GM21619 (cell line): ENCODE data around the gene FAM3B.
"Not testable (repeated sequence)": the region's sequence is repeated elsewhere in the genome, so short reads cannot be mapped to it uniquely, and the experiment has no call there.

Source experiments
- ATAC-seq: cut with Tn5 transposase; IDR thresholded peaks from one replicate; pipeline ENCODE4 v1.9.1; 2021; ENCODE audit not compliant: unreplicated experiment

FAM3B gene

DNA sequence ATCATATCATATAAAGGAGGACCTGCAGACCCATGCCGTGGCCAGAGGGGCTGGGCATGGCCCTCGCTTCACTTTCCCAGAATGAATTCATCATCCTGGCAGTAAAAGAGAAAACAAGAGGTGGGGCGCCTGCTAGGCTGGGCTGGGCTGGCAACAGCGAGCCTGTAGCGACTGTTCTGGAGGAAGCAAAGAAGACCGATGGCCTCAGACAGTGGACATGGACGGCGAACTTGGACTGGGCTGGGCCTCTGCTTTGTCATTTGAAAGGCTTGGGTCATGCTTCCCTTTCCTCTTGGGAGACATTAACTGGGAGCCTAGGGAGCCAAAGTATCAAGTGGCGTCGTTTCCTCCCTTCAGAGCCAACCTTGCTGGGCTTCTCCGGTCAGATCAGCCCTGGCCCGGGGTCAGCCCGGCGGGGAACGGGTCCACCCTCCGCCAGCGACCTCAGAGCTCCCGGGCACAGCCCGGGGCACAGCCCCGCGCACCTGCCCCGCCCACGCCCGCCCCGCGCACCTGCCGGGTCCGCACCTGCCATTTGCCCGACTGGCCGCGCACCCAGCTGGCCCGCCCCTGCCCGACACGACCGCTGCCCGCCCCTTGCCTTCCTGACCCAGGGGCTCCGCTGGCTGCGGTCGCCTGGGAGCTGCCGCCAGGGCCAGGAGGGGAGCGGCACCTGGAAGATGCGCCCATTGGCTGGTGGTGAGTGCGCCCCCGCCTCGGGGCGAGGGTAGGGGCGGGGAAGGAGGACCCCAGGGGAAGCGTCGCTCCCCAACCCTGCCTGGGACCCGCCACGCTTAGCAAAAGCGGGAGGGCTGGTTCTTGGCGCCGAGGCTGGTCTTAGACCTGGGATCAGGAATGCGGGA is at the start of gene FAM3B:
Gene FAM3B (plus strand): TSS at position 602 of the 863 bp plus-strand sequence. CDS start 79 bp downstream, at position 681.
- no peak for ATAC-seq

DNA sequence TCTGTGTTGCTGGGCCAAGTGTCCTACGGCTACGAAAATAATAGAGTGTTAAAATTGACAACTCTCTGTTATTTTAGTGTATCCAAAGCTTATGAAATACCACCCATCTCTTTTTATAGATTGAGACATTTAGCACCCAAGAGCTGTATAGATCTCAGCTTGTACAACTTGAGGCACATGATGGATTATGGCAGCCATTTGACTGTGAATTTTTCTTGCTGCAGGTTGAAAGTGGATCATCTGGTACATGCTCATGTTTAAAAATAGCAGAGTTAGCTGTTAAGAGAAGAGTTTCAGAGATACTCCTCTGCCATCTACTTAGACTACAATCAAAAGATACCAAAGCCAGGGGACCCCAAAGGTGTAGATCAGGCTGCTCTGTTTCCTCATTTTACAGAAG is 49.3 kb upstream of the FAM3B start:
- ATAC-seq: no peak

- no peak for ATAC-seq
Measured at GRCh38 chr21:41269535-41269934, 47.1 kb upstream of the FAM3B start.

DNA sequence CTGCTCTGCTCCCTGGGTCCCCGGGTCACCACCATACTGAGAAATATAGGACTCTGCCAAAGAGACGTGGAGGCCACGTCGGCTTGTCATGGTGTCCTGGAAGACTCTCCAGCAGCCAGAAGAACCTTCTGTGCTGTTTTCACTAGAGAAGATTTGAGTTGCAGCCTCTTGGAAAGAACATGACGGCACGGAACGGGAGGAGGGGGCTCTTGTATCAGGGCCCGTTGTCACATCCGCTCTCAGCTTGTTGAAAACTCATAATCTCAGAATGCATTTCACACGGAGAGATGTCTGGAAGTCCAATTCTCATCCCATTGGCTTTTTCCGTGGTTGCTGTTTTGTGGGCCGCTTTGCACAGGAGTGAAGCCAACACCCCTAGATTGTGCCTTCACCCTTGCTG is 39.4 kb upstream of the FAM3B start:
- no peak for ATAC-seq

- ATAC-seq: no peak
Measured at GRCh38 chr21:41277846-41278245, 38.8 kb upstream of the FAM3B start.

GRCh38 chr21:41280115-41280919 is 36.3 kb upstream of the FAM3B start:
- no peak for ATAC-seq

- no peak for ATAC-seq
Measured at GRCh38 chr21:41282412-41282811, 34.2 kb upstream of the FAM3B start.

- ATAC-seq: no peak
Measured at GRCh38 chr21:41283211-41283818, 33.3 kb upstream of the FAM3B start.

DNA sequence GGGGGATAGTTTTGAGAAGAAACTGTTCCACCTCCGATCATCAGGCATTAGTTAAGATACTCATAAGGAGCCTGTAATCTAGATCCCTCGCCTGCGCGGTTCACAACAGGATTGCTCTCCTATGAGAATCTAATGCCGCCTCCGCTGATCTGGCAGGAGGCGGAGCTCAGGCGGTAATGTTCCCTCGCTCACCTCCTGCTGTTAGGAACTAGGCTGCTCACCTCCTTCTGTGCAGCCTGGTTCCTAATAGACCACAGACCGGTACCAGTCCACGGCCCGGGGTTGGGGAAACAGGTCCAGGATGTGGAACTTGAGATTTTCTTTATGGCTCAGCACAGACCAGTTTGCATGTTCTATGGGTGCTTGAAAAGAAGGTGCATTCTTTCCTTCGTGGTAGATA is 27.2 kb upstream of the FAM3B start:
- no peak for ATAC-seq

DNA sequence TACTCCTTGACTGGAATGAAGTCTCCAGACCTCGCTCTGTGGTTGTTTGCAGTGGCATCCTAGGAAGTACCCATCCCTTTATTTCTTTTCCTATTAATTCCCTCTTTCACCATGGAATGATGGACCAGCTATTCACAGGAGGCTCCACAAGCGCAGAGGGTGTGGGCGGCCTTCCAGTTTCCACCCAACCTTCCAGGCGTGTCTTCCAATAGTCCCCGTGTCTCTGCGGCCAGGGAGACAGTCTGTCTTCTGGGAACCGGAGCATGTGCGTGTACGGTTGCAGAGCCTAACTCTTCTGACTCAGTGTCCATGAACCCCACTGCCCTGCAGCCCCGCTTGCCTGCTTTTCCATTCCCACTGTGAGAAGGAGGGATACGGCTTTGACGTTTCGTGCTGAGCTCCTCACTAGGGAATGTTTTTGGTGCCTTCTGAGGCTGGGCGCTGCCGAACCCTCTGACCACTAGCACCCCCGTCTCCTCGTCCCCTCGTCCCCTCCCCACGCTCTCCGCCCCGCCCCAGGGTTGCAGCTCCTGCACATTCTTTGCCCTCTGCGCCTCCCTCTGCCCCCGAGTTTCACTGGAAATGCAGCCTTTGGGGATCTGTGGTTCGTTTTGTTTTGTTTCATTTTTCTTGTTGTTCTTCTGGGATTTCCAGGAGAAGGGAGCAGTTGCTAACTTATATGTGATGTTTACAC is 26.3 kb upstream of the FAM3B start:
- ATAC-seq: no peak

GRCh38 chr21:41294548-41295231 is 21.9 kb upstream of the FAM3B start:
- ATAC-seq: no peak

DNA sequence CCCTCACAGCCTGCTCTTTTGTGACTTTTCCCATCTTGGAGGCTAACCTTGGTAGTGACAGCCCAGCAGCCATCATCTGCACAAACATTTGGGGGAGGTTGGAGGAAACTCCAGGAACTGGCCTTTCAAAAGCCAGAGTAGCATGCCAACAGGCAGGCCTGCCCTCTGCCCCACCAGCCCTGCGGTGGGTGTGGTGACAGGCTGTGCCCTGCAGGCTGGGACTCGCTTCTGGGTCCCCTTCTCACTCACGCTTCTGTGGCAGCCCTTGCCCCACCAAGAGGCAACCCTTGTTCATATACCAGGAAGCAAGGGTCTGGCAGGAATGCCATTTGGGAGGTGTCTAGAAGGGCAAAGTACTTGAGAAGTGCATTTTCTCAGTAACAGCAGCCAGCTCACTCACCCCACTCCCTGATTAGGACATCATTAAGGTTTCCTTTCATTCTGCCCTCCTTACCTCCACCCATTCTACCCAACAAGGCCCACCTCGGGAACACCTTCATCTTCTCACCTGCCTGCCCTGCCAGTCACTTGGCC is 20.8 kb upstream of the FAM3B start:
- no peak for ATAC-seq

DNA sequence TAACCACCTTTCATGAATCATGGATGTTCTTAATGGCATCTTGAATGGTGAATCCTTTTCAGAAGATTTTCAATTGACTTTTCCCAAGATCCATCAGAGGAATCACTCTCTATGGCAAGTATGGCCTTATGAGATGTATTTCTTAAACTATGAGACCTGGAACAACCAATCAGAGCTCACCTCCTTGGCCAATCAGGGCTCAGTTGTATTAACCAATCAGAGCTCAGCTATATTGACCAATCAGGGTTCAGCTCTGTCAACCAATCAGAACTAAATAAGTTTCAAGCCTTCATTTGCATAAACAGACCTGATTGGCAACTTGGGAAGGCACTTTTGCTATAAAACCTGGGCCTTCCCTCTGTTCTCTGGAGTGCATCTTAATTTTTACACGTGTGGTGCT is 13.6 kb upstream of the FAM3B start:
- ATAC-seq: no peak

DNA sequence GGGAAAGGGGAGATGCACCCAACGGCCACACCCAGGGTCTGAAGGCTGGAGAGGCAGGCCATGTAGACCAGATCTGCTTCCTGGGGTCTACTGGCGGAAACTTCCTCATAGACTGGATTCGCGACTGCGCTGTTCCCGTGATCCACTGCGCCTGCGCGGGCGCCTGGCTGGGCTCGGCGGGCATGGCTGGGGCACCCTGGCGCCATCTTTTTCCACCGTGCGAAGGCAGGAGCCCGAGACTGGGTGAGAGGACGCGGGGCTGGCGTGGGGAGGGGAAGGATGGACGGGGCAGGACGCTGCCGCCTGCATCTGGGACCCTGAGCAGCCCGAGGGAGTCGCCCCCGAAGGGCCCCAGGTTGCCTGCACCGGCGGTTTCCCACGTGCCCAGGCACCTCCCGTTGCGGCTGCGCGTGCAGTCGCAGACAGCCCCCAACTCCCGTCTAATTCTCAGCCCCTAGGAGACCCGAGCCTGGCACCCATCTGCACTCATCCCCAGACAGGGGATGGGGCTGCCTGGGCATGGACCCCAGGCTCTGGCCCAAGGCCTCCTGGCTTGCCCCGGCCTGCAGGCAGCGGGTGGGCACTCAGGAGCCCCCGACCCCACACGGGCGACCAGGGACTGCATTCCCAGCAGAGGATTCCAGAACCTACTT is 12.4 kb upstream of the FAM3B start:
- no peak for ATAC-seq

- no peak for ATAC-seq
Measured at GRCh38 chr21:41307219-41307618, 9.4 kb upstream of the FAM3B start.

DNA sequence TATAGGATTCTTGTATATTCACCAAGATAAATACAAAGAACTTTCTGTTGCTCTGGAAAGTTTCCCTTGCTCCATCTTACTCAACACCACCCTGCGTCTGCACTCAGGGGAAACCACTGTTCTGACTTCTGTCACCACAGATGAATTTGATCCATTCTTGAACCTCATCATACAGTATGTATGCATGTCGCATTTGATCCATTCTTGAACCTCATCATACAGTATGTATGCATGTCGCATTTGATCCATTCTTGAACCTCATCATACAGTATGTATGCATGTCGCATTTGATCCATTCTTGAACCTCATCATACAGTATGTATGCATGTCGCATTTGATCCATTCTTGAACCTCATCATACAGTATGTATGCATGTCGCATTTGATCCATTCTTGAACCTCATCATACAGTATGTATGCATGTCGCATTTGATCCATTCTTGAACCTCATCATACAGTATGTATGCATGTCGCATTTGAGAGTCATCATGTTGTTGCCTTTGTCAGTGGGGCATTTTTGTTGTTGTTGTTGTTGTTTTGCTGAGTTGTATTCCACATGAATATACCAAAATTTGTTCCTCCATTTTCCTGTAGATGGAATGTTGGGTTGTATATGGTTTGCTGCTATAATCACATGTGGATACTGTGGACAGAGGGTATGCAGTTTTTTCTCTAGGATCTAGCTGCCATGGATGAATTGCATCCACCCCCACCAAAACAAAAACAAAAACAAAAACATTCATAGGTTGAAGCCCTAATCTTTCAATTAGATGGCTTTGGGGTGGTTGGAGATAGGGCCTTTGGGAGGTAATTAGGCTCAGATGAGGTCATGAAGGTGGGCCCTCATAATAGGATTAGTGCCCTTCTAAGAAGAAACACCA is 3.1 kb upstream of the FAM3B start:
- ATAC-seq: not testable (repeated sequence)

DNA sequence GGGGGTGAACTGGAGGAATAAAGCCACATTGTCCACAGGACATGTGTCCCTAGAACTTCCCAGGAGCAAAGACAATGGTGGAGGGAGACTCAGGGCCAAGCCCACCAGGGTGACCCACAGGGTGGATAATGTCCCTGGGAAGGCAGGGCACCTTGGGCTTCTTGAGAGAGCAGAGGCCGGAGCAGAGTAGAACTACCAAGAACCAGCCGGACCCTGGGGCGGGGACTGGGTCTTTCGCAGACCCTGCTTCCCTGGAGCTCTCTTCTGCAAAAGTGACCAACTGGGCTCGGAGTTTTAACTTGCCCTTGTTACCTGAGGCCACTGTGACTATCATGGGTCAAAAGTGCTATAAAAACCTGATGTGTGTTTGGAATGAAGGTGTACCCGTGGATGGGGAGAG is 875 bp upstream of the FAM3B start:
- ATAC-seq: no peak

DNA sequence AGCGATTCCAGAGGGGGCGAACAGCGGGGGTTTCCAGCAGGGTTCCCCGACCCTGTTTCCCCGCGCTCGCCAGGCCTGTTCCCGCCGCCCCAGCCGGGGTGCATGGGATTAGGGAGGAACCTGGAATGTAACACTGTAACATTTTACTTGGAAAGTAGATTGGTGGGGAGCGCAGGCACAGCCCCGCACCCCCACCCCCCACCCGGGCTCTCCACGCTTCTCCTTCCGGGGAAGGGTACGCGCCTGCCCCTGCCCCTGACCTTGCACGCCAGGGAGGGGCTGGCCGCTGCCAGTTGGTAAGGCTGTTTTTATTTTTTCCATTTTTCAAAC is 427 bp downstream of the FAM3B start:
- no peak for ATAC-seq

DNA sequence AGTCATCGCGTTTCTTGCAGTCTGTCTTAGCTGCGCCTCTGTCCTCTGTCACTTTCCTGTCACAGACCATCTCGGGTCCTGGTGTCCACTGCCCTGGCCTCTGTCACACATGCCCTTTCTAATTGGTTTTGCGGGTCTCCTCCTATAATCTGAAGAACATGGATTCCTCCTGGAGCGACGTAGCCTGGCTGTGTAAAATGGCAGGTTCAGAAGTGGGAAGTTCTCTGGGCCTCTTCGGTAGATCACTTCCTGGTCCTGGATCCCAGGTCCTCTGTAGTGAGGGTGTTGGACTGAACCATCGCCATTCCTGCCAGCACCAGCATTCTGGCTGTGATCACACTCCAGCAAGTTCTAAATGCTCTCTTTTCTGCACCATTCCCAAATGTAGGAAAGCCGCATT is 857 bp downstream of the FAM3B start:
- no peak for ATAC-seq
